ENCODE measurements around the gene LRIG1. TPM values are rescaled to one million over a fixed set of nuclear protein-coding genes. Genes with fewer than 3 reads are reported as not detected.

Gene LRIG1
- total RNA-seq, 1 donor from 2014 or later, result 30.7 TPM

DNA sequence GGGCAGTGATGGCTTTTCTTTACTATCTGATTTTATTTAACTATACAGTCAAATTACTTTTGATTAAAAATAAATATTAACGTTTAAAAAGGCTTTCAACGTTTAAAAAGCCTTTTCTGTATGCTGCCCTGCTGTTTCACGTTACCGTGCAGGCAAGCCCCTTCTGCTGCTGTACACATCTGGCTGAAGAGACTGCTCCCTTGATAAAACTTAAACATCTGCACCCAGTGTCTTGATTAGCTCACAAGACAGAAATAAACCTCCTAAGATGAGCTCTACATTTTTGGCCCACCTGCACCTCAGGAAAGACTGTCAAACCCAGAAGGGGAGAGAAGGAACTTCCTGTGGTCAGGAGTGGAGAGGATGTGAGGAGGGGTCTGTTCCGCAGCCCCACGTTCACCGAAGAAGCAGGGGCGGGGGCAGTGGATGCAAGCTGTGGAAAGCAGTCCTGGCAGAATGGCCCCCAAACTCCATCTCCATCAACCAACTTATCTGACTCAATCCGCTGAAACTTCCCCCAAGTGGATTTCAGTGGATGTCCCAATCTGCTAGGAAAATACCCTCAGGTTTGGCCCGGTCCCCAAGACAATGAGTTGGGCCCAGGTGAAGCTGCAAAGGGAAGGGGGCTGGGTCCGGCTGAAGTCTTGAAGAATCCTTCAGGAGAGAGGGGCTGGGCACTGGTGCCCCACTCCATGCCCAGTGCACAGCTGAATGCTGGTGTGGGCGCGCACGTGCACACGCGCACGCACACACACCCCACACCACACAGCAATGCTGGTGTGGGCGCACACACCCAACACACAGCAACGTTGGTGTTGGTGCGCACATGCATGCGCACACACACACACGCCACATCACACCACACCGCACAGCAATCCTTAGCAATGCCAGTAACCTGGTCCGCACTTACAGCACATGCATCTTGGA, 88.6 kb downstream of the LRIG1 start:
- Histone ChIP-seq H3K4me1 (peaks cover 37% of the 10 kb centered on the region), H3K4me3 (no peak overlapping the region), H3K27me3 (no peaks in the 10 kb centered on the region), H3K9me3 (no peaks in the 10 kb centered on the region), H3K36me3 (peaks cover 0 to 37% of the 10 kb centered on the region in 2 donors), H3K27ac (no peak overlapping the region)
- TF ChIP-seq POLR2AphosphoS5 (IDR thresholded peaks at IDR 0.05; ENCODE audit: insufficient read depth in 1 of 2, low read depth in 1 of 2) (no peak), CTCF (IDR thresholded peaks at IDR 0.05) (no peak), POLR2A (IDR thresholded peaks at IDR 0.05) (no peak)
- no peak for DNase-seq (ENCODE audit: extremely low spot score in 2 of 2)
- intact Hi-C loops (cut with DNase I), result no loop called here

DNA sequence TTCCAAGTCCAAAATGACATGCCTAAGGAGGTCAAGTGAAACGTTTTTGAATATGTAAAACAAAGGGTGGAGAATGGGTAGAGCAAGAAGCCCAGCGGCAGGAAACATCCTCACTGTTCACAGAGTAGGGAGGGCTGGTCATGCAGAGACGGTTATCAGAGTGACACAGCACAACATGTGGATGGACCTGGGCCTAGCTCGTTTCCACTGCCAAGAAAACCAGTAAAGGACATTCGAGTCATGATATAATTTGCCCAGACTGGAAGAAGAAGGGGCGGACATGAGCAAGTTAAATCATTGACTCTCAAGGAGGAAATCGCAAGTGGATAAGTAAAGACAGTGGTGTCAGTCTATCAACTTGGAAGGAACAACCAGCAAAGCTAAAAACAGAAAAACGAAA, 89.3 kb downstream of the LRIG1 start:
- intact Hi-C loops (cut with DNase I), result no loop called here
- peaks cover 37% of the 10 kb centered on the region for H3K4me1 ChIP-seq
- peaks cover 0 to 44% of the 10 kb centered on the region in 2 donors for H3K36me3 ChIP-seq
- no peaks in the 10 kb centered on the region for H3K9me3 ChIP-seq
- H3K27me3 ChIP-seq, result no peaks in the 10 kb centered on the region
- DNase-seq (ENCODE audit: extremely low spot score in 2 of 2), result no peak
- TF ChIP-seq CTCF (IDR thresholded peaks at IDR 0.05), result no peak
- no peak for TF ChIP-seq POLR2A (IDR thresholded peaks at IDR 0.05)
- TF ChIP-seq POLR2AphosphoS5 (IDR thresholded peaks at IDR 0.05; ENCODE audit: insufficient read depth in 1 of 2, low read depth in 1 of 2), result no peak
- H3K4me3 ChIP-seq, result no peak overlapping the region
- no peak overlapping the region for H3K27ac ChIP-seq

- H3K36me3 ChIP-seq, result peaks cover 0 to 48% of the 10 kb centered on the region in 2 donors
- TF ChIP-seq CTCF (IDR thresholded peaks at IDR 0.05), result no peak
- no peak for TF ChIP-seq POLR2A (IDR thresholded peaks at IDR 0.05)
- no peak for TF ChIP-seq POLR2AphosphoS5 (IDR thresholded peaks at IDR 0.05; ENCODE audit: insufficient read depth in 1 of 2, low read depth in 1 of 2)
- H3K4me3 ChIP-seq, result no peak overlapping the region
- no peaks in the 10 kb centered on the region for H3K27me3 ChIP-seq
- no peak for DNase-seq (ENCODE audit: extremely low spot score in 2 of 2)
- H3K4me1 ChIP-seq, result peaks cover 38% of the 10 kb centered on the region
- H3K9me3 ChIP-seq, result no peaks in the 10 kb centered on the region
- intact Hi-C loops (cut with DNase I), result no loop called here
- no peak overlapping the region for H3K27ac ChIP-seq
These were observed 89.8 kb downstream of the LRIG1 start for GRCh38 chr3:66410976-66411375.

- no peak for DNase-seq (ENCODE audit: extremely low spot score in 2 of 2)
- Histone ChIP-seq H3K9me3 (no peaks in the 10 kb centered on the region), H3K27me3 (no peaks in the 10 kb centered on the region), H3K27ac (peak overlapping the region; percentile 21), H3K4me1 (peaks cover 43% of the 10 kb centered on the region), H3K4me3 (no peak overlapping the region), H3K36me3 (peaks cover 0 to 48% of the 10 kb centered on the region in 2 donors)
- intact Hi-C loops (cut with DNase I), result loop anchor here (5.0 kb wide), 1 partner anchor 407 kb away; no protein-coding TSS in a partner anchor
- no peak for TF ChIP-seq POLR2A (IDR thresholded peaks at IDR 0.05)
- TF ChIP-seq POLR2AphosphoS5 (IDR thresholded peaks at IDR 0.05; ENCODE audit: insufficient read depth in 1 of 2, low read depth in 1 of 2), result no peak
- no peak for TF ChIP-seq CTCF (IDR thresholded peaks at IDR 0.05)
These were observed 90.8 kb downstream of the LRIG1 start for GRCh38 chr3:66409771-66410754.
